Prostate gland (tissue), 2 donors: ENCODE data around the gene MET.

Source experiments
- POLR2AphosphoS5 ChIP-seq: sonication (generic); formaldehyde crosslinking; IDR thresholded peaks from one replicate; pipeline ENCODE4 v1.6.1; 2017; ENCODE audit warnings: antibody characterized with exemption
- TF ChIP-seq, protein P1 (sequence below), 4 experiments: fragments of 200-600 bp in 2 of 4; fragments of 450-650 bp in 2 of 4; sonication (generic) in 2 of 4; IDR thresholded peaks; 1 replicate in 3 of 4; 2 replicates in 1 of 4; pipeline ENCODE4 v1.5.1; 2016 to 2019; ENCODE audit warnings: antibody characterized with exemption in 4 of 4, mild to moderate bottlenecking in 2 of 4, moderate library complexity in 2 of 4

DNA sequence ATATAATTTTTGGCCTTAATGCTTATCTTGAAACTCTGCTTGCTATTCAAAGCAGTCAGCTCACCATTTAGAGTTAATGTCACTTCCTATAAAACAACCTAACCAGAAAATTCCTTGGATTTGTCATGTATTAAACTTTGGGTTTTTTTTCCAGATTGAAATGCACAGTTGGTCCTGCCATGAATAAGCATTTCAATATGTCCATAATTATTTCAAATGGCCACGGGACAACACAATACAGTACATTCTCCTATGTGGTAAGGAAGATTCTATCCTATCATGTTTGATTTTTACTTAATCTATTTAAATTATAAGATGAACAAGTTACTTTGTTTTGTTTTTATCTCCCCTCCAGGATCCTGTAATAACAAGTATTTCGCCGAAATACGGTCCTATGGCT lies 85.3 kb downstream of the MET start:
- TF ChIP-seq, protein P1, sequence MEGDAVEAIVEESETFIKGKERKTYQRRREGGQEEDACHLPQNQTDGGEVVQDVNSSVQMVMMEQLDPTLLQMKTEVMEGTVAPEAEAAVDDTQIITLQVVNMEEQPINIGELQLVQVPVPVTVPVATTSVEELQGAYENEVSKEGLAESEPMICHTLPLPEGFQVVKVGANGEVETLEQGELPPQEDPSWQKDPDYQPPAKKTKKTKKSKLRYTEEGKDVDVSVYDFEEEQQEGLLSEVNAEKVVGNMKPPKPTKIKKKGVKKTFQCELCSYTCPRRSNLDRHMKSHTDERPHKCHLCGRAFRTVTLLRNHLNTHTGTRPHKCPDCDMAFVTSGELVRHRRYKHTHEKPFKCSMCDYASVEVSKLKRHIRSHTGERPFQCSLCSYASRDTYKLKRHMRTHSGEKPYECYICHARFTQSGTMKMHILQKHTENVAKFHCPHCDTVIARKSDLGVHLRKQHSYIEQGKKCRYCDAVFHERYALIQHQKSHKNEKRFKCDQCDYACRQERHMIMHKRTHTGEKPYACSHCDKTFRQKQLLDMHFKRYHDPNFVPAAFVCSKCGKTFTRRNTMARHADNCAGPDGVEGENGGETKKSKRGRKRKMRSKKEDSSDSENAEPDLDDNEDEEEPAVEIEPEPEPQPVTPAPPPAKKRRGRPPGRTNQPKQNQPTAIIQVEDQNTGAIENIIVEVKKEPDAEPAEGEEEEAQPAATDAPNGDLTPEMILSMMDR (IDR thresholded peaks at IDR 0.05), result no peak
- no peak for TF ChIP-seq POLR2AphosphoS5
